MCF 10A (cell line): ENCODE data around the gene LEMD3. TPM values are rescaled to one million over a fixed set of nuclear protein-coding genes. Genes with fewer than 3 reads are reported as not detected.
A peak's percentile ranks its signal among the peaks of the same experiment; 100 is the strongest.

Source experiments
- BruUV-seq: library from RNA; stranded (reverse); fragments of 400-500 nt; replicated peaks from 2 replicates; lab custom pipeline; 2021; lab: Mats Ljungman, UMichigan
- CTCF ChIA-PET: fragments of 300-600 bp; sonication (Branson Sonifier 250); formaldehyde crosslinking; extraction: SDS; loops from one replicate; lab custom pipeline; 2021; ENCODE audit warnings: antibody characterized with exemption, inconsistent platforms; lab: Yijun Ruan, JAX
- POLR2A ChIA-PET: fragments of 300-600, 350-650 bp; sonication (Branson Sonifier 250); formaldehyde crosslinking; extraction: SDS; loops from one replicate; lab custom pipeline; 2020; ENCODE audit warnings: antibody characterized with exemption, inconsistent platforms; lab: Yijun Ruan, JAX
- DNase-seq: peaks from one replicate; pipeline ENCODE4 v3.0.0-alpha.2; 2018; ENCODE audit not compliant: unreplicated experiment
- H3K27ac Mint-ChIP-seq: one replicate; pipeline ENCODE4 v1.8.0; 2022; ENCODE audit warnings: mild to moderate bottlenecking, low read depth, mixed read lengths; ENCODE audit not compliant: unreplicated experiment
- H3K27me3 Mint-ChIP-seq: one replicate; pipeline ENCODE4 v1.8.0; 2022; ENCODE audit warnings: mixed read lengths; ENCODE audit not compliant: insufficient read depth, unreplicated experiment
- H3K36me3 Mint-ChIP-seq: one replicate; pipeline ENCODE4 v1.8.0; 2022; ENCODE audit warnings: mild to moderate bottlenecking, moderate library complexity, mixed read lengths; ENCODE audit not compliant: insufficient read depth, unreplicated experiment
- H3K4me1 Mint-ChIP-seq: one replicate; pipeline ENCODE4 v1.8.0; 2022; ENCODE audit warnings: mixed read lengths; ENCODE audit not compliant: insufficient read depth, unreplicated experiment
- H3K4me3 Mint-ChIP-seq: one replicate; pipeline ENCODE4 v1.8.0; 2022; ENCODE audit warnings: mild to moderate bottlenecking, moderate library complexity, mixed read lengths; ENCODE audit not compliant: unreplicated experiment
- H3K9me3 Mint-ChIP-seq: one replicate; pipeline ENCODE4 v1.8.0; 2022; ENCODE audit warnings: mixed read lengths; ENCODE audit not compliant: unreplicated experiment
- CTCF ChIP-seq: fragments of 200-600 bp; IDR thresholded peaks from one replicate; pipeline ENCODE4 v1.8.0; 2022; ENCODE audit warnings: antibody characterized with exemption, mild to moderate bottlenecking; ENCODE audit not compliant: unreplicated experiment
- intact Hi-C: fragments of 100-400 bp; cut with micrococcal nuclease; formaldehyde crosslinking; loops from 2 replicates; pipeline ENCODE4 v1.14.1; 2022
- total RNA-seq: library from RNA; stranded (reverse); gene quantifications from 2 replicates; pipeline ENCODE4 v1.2.3, GENCODE V29; 2022

Gene LEMD3
- total RNA-seq, 1 experiment from 2014 or later = 21.8 TPM

GRCh38 chr12:65147312-65147905 lies 22.0 kb upstream of the LEMD3 start:
- Mint-ChIP-seq H3K4me3 (no peak overlapping the region), H3K27me3 (peaks cover 94% of the 10 kb centered on the region), H3K9me3 (no peaks in the 10 kb centered on the region), H3K36me3 (no peaks in the 10 kb centered on the region), H3K4me1 (peaks cover 6% of the 10 kb centered on the region), H3K27ac (no peak overlapping the region)
- ChIA-PET CTCF (interaction anchor here (0.7 to 0.9 kb wide), 2 partner anchors 85 to 254 kb away, joined by 3 read pairs; no protein-coding TSS in a partner anchor), POLR2A (no interaction called here)
- intact Hi-C loops = no loop called here
- no TSS peak for BruUV-seq
- DNase-seq = no peak
- TF ChIP-seq CTCF = no peak

GRCh38 chr12:65152012-65152411 lies 17.4 kb upstream of the LEMD3 start:
- Mint-ChIP-seq H3K27me3 (peaks cover 64% of the 10 kb centered on the region), H3K4me3 (no peak overlapping the region), H3K9me3 (no peaks in the 10 kb centered on the region), H3K27ac (no peak overlapping the region), H3K36me3 (no peaks in the 10 kb centered on the region), H3K4me1 (peaks cover 6% of the 10 kb centered on the region)
- intact Hi-C loops = no loop called here
- DNase-seq = no peak
- TF ChIP-seq CTCF = no peak
- ChIA-PET POLR2A (no interaction called here), CTCF (no interaction called here)
- BruUV-seq = no TSS peak

- H3K27ac Mint-ChIP-seq = no peak overlapping the region
- TF ChIP-seq CTCF = no peak
- POLR2A ChIA-PET = interaction anchor here (0.6 kb wide), 1 partner anchor 482 kb away, joined by 3 read pairs; no protein-coding TSS in a partner anchor
- CTCF ChIA-PET = no interaction called here
- BruUV-seq = no TSS peak
- H3K27me3 Mint-ChIP-seq = peaks cover 58% of the 10 kb centered on the region
- DNase-seq = peak; percentile 4
- H3K4me1 Mint-ChIP-seq = peaks cover 6% of the 10 kb centered on the region
- H3K9me3 Mint-ChIP-seq = no peaks in the 10 kb centered on the region
- H3K4me3 Mint-ChIP-seq = no peak overlapping the region
- H3K36me3 Mint-ChIP-seq = no peaks in the 10 kb centered on the region
- intact Hi-C loops = no loop called here
Measured at GRCh38 chr12:65152596-65152995, 16.8 kb upstream of the LEMD3 start.

DNA sequence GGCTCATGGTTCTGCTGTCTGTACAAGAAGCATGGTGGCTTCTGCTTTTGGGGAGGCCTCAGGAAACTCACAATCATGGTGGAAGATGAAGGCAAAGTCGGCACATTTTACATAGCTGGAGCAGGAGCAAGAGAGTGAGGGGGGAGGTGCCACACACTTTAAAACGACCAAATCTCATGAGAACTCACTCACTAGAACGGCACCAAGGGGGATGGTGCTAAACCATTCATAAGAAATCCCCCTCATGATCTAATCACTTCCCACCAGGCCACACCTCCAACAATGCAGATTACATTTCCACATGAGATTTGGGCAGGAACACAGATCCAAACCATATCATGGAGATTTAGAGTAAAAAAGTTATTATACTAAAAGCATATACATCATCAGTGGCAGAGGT lies 13.6 kb upstream of the LEMD3 start:
- no peak overlapping the region for H3K27ac Mint-ChIP-seq
- ChIA-PET POLR2A (interaction anchor here (0.8 kb wide), 1 partner anchor 16 kb away, joined by 3 read pairs; no protein-coding TSS in a partner anchor), CTCF (interaction anchor here (0.7 to 1.6 kb wide), 4 partner anchors 21 to 76 kb away, joined by 3 to 4 read pairs (median 3); no protein-coding TSS in a partner anchor)
- DNase-seq = no peak
- H3K4me1 Mint-ChIP-seq = peaks cover 6% of the 10 kb centered on the region
- no peak overlapping the region for H3K4me3 Mint-ChIP-seq
- intact Hi-C loops = no loop called here
- peaks cover 47% of the 10 kb centered on the region for H3K27me3 Mint-ChIP-seq
- TF ChIP-seq CTCF = no peak
- H3K36me3 Mint-ChIP-seq = no peaks in the 10 kb centered on the region
- BruUV-seq = no TSS peak
- H3K9me3 Mint-ChIP-seq = no peaks in the 10 kb centered on the region
